GM23248 (cell line): ENCODE data around the gene OPHN1.

ENCODE experiments used
- EZH2 ChIP-seq: fragments of 200-600 bp; sonication (generic); IDR thresholded peaks from 2 replicates; pipeline ENCODE4 v1.6.1; 2018; ENCODE audit warnings: antibody characterized with exemption, mild to moderate bottlenecking; ENCODE audit not compliant: insufficient read depth, poor library complexity, severe bottlenecking
- EZH2phosphoT487 ChIP-seq: fragments of 200-600 bp; sonication (generic); IDR thresholded peaks from 2 replicates; pipeline ENCODE4 v1.6.1; 2018; ENCODE audit warnings: antibody characterized with exemption, moderate library complexity, mild to moderate bottlenecking, low read depth; ENCODE audit not compliant: insufficient read depth

- TF ChIP-seq EZH2 (no peak), EZH2phosphoT487 (no peak)
Measured at GRCh38 chrX:68180579-68180978, 252.7 kb downstream of the OPHN1 start.
